Nephron (organoid): Measurements from ENCODE around the gene DDX54.

Experiments
- H3K27ac Mint-ChIP-seq, 3 experiments: 2 replicates each; pipeline ENCODE4 v1.8.0; 2020; ENCODE audit warnings: mixed read lengths in 3 of 3, mild to moderate bottlenecking in 2 of 3, moderate library complexity in 1 of 3
- H3K27me3 Mint-ChIP-seq: 2 replicates; pipeline ENCODE4 v1.8.0; 2021; ENCODE audit warnings: low read depth, mild to moderate bottlenecking, moderate library complexity, mixed read lengths
- H3K36me3 Mint-ChIP-seq: 2 replicates; pipeline ENCODE4 v1.8.0; 2020; ENCODE audit warnings: low read depth, mixed read lengths
- H3K4me1 Mint-ChIP-seq: 2 replicates; pipeline ENCODE4 v1.8.0; 2020; ENCODE audit warnings: mixed read lengths
- H3K4me3 Mint-ChIP-seq, 3 experiments: 2 replicates each; pipeline ENCODE4 v1.8.0; 2020; ENCODE audit warnings: mild to moderate bottlenecking in 3 of 3, mixed read lengths in 3 of 3, moderate library complexity in 2 of 3
- H3K9me3 Mint-ChIP-seq: 2 replicates; pipeline ENCODE4 v1.8.0; 2020; ENCODE audit warnings: mixed read lengths
- CTCF ChIP-seq, 3 experiments: fragments of 200-600 bp; sonication (generic); IDR thresholded peaks; one replicate each; pipeline ENCODE4 v1.5.0; 2021; ENCODE audit warnings: antibody characterized with exemption in 3 of 3; ENCODE audit not compliant: unreplicated experiment in 3 of 3

Gene DDX54

GRCh38 chr12:113146999-113147398 is 38.3 kb downstream of the DDX54 start:
- Mint-ChIP-seq H3K9me3 (peaks cover 11% of the 10 kb centered on the region), H3K27me3 (peaks cover 34% of the 10 kb centered on the region), H3K4me3 (no peak overlapping the region), H3K27ac (no peak overlapping the region), H3K36me3 (no peaks in the 10 kb centered on the region), H3K4me1 (peaks cover 5% of the 10 kb centered on the region)
- no peak for TF ChIP-seq CTCF (IDR thresholded peaks at IDR 0.05; ENCODE audit: unreplicated experiment in 3 of 3)

- H3K4me1 Mint-ChIP-seq, result peaks cover 4% of the 10 kb centered on the region
- TF ChIP-seq CTCF (IDR thresholded peaks at IDR 0.05; ENCODE audit: unreplicated experiment in 3 of 3), result no peak
- no peaks in the 10 kb centered on the region for H3K36me3 Mint-ChIP-seq
- no peak overlapping the region for H3K27ac Mint-ChIP-seq
- H3K27me3 Mint-ChIP-seq, result peaks cover 26% of the 10 kb centered on the region
- H3K4me3 Mint-ChIP-seq, result no peak overlapping the region
- H3K9me3 Mint-ChIP-seq, result peaks cover 11% of the 10 kb centered on the region
Measured at GRCh38 chr12:113145720-113146551, 39.3 kb downstream of the DDX54 start.

- peaks cover 11% of the 10 kb centered on the region for H3K9me3 Mint-ChIP-seq
- no peak overlapping the region for H3K4me3 Mint-ChIP-seq
- peaks cover 17% of the 10 kb centered on the region for H3K27me3 Mint-ChIP-seq
- H3K4me1 Mint-ChIP-seq, result peaks cover 2% of the 10 kb centered on the region
- H3K36me3 Mint-ChIP-seq, result no peaks in the 10 kb centered on the region
- H3K27ac Mint-ChIP-seq, result no peak overlapping the region
- no peak for TF ChIP-seq CTCF (IDR thresholded peaks at IDR 0.05; ENCODE audit: unreplicated experiment in 3 of 3)
Measured at GRCh38 chr12:113144806-113145205, 40.5 kb downstream of the DDX54 start.

GRCh38 chr12:113143959-113144358 is 41.3 kb downstream of the DDX54 start:
- H3K4me1 Mint-ChIP-seq, result no peaks in the 10 kb centered on the region
- H3K36me3 Mint-ChIP-seq, result no peaks in the 10 kb centered on the region
- TF ChIP-seq CTCF (IDR thresholded peaks at IDR 0.05; ENCODE audit: unreplicated experiment in 3 of 3), result no peak
- H3K27ac Mint-ChIP-seq, result no peak overlapping the region
- H3K9me3 Mint-ChIP-seq, result peaks cover 11% of the 10 kb centered on the region
- H3K27me3 Mint-ChIP-seq, result peaks cover 13% of the 10 kb centered on the region
- H3K4me3 Mint-ChIP-seq, result no peak overlapping the region

- Mint-ChIP-seq H3K4me1 (no peaks in the 10 kb centered on the region), H3K27ac (no peak overlapping the region), H3K36me3 (no peaks in the 10 kb centered on the region), H3K27me3 (peaks cover 13% of the 10 kb centered on the region), H3K9me3 (peaks cover 11% of the 10 kb centered on the region), H3K4me3 (no peak overlapping the region)
- no peak for TF ChIP-seq CTCF (IDR thresholded peaks at IDR 0.05; ENCODE audit: unreplicated experiment in 3 of 3)
Measured at GRCh38 chr12:113142886-113143332, 42.4 kb downstream of the DDX54 start.
